Smooth muscle cell of the brain vasculature (primary cell): ENCODE data around the gene ITIH5.

Experiments
- DNase-seq: peaks from one replicate; pipeline ENCODE4 v3.0.0-alpha.2; 2012; ENCODE audit warnings: low read depth, low spot score

The ITIH5 gene

GRCh38 chr10:7587168-7587864 is 79.5 kb downstream of the ITIH5 start:
- no peak for DNase-seq

GRCh38 chr10:7585228-7585627 is 81.5 kb downstream of the ITIH5 start:
- DNase-seq: no peak

- no peak for DNase-seq
These were observed 83.1 kb downstream of the ITIH5 start for GRCh38 chr10:7583626-7584025.

- DNase-seq: no peak
These were observed 86.2 kb downstream of the ITIH5 start for GRCh38 chr10:7580520-7580919.

GRCh38 chr10:7579681-7580080 is 87.1 kb downstream of the ITIH5 start:
- DNase-seq: no peak

GRCh38 chr10:7577579-7577978 is 89.2 kb downstream of the ITIH5 start:
- DNase-seq: no peak

- no peak for DNase-seq
These were observed 89.6 kb downstream of the ITIH5 start for GRCh38 chr10:7577176-7577575.

GRCh38 chr10:7576340-7576739 is 90.4 kb downstream of the ITIH5 start:
- no peak for DNase-seq

GRCh38 chr10:7572391-7572790 is 94.4 kb downstream of the ITIH5 start:
- DNase-seq: no peak

- no peak for DNase-seq
These were observed 94.8 kb downstream of the ITIH5 start for GRCh38 chr10:7571981-7572380.

- no peak for DNase-seq
These were observed 98.7 kb downstream of the ITIH5 start for GRCh38 chr10:7567911-7568620.

GRCh38 chr10:7566891-7567290 is 99.9 kb downstream of the ITIH5 start:
- no peak for DNase-seq

- no peak for DNase-seq
These were observed 100.9 kb downstream of the ITIH5 start for GRCh38 chr10:7565871-7566270.

GRCh38 chr10:7563770-7564169 is 103.0 kb downstream of the ITIH5 start:
- DNase-seq: no peak

- no peak for DNase-seq
These were observed 103.4 kb downstream of the ITIH5 start for GRCh38 chr10:7563368-7563767.

- DNase-seq: no peak
These were observed 104.8 kb downstream of the ITIH5 start for GRCh38 chr10:7561985-7562384.

GRCh38 chr10:7561216-7561893 is 105.4 kb downstream of the ITIH5 start:
- DNase-seq: no peak

GRCh38 chr10:7560519-7560918 is 106.2 kb downstream of the ITIH5 start:
- no peak for DNase-seq

- no peak for DNase-seq
These were observed 107.4 kb downstream of the ITIH5 start for GRCh38 chr10:7559386-7559785.

- no peak for DNase-seq
These were observed 108.7 kb downstream of the ITIH5 start for GRCh38 chr10:7558036-7558435.

- DNase-seq: no peak
These were observed 113.2 kb downstream of the ITIH5 start for GRCh38 chr10:7553531-7553930.

GRCh38 chr10:7551950-7552716 is 114.6 kb downstream of the ITIH5 start:
- DNase-seq: no peak
